Astrocyte of the hippocampus (primary cell): ENCODE data around the gene PLEK2.

Source experiments
- DNase-seq: peaks from one replicate; pipeline ENCODE4 v3.0.0; 2011; ENCODE audit warnings: low read depth, low spot score

The PLEK2 gene

DNA sequence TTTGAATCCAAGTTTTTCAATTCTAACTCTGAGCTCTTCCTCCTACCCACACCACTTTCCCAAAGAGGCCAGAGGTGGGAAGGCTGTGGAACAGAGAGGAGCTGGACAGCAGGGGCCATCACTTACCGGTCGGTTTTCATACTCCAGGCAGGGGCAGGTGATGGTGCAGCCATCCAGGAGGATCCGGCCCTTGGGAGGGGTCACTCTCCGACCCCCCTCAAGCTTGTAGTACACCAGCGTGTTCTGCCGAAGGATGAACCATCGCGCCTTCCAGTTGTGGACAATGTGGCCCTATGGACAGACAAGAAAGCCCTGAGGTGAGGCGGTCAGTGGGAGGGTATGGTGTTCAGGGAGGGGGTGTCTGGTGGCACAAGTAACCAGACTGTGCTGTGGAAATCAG is 14.4 kb downstream of the PLEK2 start:
- DNase-seq = no peak

DNA sequence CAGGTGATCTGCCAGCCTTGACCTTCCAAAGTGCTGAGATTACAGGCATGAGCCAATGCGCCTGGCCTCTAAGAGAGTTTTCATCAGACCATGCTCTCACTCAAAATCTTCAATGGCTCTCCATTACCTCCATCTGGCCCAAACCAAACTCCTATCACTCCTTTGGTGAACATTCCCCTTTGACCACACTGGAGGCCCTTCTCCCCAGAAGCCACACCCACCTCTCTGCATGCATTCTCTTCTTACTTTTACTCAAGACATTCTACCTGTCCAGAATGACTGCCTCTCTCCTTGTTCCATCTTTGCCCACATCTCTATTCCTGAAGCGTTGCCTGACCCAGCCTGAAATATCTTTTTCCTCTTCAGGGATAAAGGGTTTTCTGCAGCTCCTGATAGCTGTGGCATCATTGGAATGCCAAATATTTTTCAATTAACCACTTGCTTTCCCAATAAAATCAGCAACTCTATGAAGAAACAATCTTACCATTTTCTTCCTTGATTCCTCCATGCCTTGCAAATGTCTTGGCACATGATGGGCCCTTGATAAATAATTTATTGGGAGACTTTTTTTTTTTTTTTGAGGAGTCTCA is 15.5 kb downstream of the PLEK2 start:
- peak; percentile 62 for DNase-seq

DNA sequence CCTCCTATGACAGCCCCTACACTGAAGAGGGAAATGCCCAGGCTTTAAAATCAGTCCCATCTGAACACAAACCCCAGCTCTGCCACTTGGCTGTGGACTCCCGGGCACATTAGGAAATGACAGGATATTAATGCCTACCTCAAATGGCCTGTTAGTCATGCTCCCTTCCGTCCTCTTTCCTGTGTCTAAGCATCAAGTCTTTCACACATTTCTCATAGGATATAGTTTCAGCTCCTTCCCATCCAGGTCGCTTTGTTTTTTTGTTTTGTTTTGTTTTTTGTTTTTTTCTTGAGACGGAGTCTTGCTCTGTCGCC is 16.1 kb downstream of the PLEK2 start:
- DNase-seq = no peak

DNA sequence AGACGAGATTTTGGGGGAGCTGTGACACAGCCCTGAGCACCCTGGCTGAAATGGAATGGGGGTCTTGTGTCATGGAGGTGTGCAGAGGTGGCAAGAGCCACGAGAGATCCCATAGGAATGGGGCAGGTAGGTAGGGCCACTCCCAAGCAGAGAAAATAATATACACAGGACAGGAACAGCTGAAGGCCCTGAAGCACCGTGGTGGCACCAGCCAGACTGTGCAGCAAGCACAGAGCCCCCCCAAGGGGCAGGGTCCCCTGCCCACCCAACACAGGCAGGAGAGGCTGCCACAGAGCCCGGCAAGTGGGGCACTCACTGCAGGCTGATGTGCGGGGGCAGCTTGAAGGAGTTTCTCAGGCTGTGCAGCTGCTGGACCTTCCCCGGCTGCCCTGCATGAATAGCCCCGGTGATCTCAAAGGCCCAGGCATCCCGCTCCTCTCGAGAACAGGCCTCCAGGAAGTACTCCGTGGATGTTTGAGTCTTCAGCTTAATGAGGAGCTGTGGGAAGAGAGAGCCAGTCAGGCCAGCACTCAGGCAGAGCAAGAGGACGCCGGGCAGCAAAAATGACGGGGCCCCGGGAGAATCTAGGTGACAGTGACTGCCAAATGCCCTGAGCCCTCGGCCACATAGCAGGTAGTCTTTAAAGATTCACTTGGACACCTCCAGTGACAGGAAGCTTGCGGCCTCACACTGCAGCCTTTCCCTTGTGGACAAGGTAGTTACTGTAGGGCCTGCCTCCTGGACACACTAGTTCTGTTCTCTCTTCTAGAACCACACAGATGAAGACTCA is 16.7 kb downstream of the PLEK2 start:
- DNase-seq = no peak

DNA sequence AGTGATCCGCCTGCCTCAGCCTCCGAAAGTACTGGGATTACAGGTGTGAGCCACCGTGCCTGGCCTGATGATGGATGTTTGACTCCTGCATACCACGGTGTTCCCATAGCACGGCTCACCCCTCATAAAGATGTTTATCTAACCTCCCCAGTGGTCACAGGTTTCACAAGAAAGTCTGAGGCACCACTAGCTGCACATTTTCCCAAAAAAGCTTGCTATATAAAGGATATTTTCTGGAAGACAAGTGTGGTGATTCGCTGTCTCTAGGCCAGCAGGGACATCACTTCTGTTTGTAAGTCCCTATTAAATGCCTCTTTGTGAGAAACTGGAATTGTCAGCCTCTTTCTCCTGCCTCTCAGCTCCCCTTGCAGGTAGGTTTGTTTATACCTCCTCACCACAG is 18.3 kb downstream of the PLEK2 start:
- no peak for DNase-seq

DNA sequence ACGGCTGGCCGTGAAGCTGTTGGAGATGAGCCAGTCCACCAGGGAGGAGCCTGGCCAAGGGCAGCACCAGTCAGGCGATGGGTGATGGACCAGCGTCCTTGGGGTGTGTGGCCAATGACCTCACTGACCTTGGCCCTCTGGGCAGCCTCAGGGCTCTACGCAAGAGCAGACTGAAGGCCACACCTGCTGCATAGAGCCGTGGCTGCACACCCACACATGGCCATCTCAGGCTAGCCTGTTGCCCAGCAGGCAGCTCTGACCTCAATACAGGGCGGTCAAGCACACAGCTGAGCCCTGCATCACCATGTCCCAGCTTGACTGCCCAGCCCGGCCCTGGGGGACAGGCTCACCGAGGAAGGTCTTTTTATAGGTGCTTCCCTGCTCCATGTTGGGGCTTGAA is 19.2 kb downstream of the PLEK2 start:
- no peak for DNase-seq

DNA sequence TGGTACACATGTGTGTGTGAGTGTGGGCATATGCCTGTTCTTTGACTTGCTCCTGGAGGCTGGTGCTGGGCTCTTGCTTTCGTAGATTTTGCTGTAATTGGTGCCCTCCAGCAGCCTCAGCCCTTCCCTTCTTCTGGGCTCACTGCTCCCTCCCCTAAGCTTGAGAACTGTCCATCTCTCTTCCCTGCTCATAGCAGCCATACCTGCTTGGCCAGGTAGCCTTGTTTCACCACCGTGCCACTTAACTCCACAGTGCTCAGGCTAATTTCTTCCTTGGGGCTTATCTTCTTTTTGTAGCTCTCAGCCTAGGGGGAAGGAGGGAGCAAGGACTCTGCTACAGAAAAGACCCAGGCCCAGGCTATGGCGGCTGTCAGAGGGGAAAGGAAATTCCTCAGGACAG is 19.8 kb downstream of the PLEK2 start:
- DNase-seq = no peak

DNA sequence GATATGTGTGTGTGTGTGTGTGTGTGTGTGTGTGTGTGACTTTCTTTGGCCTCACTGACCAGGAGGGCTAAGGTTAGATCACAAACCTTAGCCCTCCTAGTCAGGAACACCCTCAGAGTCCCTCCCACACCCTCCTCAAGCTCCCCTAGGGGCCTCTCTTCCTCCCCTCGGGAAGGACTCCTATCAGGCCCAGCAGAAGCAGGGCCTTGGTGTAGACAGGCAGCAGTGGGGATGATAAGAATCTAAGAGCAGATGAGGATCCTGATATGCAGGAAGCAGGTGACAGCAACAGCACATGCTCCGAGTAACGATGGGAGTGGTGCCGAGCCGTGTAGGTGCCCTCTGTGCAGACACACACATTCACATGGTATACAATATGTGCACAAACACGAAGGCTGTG is 20.7 kb downstream of the PLEK2 start:
- no peak for DNase-seq

DNA sequence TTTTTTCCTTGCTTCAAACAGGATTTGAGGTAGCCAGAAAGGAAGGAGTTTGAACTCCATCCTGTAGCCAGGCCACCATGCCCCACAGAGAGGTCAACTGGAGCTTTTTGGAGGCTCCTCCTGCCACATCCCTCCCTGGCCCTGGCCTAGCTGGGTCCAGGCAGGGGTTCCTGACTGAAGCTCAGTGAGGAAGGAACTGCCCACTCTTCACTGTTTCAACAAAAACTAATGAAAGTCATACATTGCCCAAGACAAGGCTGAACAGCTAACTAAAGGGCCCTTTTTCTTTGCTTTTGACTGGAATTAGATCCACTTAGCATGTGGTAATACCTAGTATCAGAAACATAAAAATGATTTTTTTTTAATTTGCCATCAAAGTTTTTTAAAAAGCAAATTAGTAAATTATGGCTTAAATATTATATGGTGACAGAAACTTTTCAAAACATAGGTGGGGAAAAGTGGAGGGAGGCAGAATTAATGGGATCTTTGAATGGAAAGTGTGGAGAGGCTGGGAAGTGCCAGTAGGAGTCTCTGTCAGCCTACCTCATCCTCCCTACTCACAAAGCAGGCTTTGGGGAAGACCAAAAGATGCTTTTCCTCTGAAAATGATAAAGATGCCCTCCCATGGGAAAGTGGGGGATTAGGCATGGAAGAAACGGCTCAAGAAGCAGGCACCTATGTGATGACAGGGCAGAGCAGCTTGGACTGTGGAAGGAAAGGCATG is 22.0 kb downstream of the PLEK2 start:
- no peak for DNase-seq

DNA sequence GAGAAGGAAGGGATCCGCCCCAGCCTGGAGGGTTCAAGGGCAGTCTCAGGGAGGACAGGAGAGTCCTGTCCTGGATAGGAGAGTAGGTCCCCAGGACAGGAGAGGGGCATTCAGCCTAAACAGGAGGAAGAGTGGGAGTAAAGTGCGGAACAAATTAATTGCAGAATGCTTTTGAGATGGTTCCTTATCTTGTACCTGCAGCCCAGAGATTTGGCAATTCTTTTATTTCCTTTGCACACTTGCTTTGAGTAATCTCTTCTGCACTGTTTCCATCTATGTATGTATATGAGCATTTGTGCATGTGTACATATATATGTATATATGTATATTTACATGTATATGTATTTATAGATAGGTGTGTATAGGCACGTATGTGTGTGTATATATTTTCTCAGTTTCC is 22.7 kb downstream of the PLEK2 start:
- no peak for DNase-seq

DNA sequence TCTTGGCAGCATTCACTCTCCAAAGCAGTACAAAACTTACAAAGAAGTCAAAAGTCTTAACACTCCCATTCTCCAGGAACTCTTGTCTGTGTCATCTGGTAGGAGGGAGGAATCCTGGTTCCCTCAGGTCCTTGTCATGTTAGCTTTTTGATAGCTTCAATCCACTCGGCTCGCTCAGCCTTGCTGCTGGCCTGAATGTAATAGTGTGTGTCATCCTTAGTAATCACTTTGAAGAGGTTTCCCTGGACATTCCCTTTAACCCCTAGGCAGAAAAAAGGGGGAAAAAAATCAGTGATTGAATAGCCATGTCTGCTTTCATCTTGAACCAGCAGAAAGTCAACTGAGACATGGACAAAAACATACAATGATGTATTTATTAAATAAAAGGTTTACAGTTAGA is 24.8 kb downstream of the PLEK2 start:
- DNase-seq = no peak

DNA sequence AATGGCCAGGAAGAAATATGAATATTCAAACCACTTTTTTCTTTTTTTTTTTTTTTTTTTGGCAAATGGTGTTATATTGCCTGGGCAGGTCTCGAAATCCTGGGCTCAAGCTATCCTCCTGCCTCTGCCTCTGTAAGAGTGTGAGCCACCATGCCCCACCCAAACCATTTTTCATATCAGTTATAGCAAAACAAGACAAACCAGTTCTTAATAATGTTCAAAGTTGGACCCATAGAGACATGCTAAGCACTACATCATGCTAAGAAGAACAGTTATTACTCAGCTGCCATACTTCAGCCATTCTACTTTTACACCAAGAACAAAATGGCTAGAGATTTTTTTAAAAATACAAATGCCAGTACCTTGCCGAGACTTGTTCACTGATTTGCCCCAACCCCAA is 26.3 kb downstream of the PLEK2 start:
- DNase-seq = no peak

DNA sequence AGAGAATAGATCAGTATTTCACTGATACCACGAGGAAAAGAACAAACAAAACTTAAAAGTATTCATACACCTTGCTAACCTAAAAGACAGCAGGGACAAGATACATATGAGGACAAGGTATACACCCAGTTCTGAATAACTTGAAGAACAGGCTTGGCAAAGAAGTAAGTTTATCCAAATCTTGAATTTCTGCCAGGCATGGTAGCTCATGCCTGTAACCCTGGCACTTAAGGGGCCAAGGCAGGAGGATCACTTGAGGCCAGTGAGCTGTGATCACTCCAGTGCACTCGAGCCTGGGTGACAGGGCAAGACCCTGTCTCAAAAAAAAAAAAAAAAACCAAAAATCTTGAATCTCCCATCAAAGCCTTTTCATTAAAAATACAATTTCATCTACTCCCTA is 26.8 kb downstream of the PLEK2 start:
- DNase-seq = no peak

DNA sequence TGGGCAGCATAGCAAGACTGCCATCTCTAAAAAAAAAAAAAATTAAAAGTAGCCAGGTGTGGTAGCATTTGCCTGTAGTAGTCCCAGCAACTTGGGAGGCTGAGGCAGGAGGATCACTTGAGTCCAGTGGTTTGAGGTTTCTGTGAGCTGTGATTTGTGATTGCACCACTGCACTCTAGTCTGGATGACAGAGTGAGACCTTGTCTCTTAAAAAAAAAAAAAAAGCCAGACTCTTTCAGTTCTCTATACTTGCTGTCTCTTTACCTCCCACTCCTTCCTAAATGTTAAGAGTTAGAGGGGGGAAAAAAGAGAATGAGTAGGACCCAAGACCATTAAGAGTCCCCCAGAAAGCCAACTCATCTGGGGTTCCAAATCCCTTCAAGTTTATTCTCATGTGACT is 34.0 kb downstream of the PLEK2 start:
- no peak for DNase-seq

DNA sequence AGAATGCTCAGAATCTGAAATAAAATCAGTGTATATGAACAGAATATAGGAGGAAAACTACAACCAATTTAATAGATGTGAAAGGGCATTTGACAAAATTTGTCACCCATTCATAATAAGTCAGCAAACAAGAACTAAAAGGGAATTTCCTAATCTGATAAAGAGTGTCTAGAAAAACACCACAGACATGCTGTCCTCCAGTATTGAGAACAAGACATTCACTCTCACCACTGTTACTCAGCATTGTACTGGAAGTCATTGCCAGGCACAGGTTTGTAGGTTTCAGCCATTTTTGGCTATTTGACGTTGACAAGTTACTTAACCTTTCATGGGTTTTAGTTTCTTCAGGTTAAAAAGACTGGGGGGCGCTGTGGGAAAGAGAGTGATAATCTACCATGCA is 38.6 kb downstream of the PLEK2 start:
- DNase-seq = no peak

DNA sequence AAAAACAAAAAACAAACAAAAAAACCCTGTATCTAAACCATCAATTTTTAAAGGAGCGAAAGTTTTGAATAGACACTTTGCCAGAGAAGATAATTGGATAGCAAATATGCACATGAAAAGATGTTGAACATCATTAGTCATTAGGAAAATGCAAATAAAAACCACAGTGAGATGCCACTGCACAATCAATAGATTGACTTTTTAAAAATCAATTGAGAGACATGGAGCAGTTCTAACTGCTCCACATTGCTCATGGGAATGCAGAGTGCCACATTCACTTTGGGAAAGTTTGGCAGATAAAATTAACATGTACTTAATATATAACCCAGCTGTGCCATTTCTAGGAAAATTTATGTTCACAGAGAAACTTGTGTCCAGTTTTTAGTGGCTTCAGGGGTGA is 39.1 kb downstream of the PLEK2 start:
- no peak for DNase-seq

DNA sequence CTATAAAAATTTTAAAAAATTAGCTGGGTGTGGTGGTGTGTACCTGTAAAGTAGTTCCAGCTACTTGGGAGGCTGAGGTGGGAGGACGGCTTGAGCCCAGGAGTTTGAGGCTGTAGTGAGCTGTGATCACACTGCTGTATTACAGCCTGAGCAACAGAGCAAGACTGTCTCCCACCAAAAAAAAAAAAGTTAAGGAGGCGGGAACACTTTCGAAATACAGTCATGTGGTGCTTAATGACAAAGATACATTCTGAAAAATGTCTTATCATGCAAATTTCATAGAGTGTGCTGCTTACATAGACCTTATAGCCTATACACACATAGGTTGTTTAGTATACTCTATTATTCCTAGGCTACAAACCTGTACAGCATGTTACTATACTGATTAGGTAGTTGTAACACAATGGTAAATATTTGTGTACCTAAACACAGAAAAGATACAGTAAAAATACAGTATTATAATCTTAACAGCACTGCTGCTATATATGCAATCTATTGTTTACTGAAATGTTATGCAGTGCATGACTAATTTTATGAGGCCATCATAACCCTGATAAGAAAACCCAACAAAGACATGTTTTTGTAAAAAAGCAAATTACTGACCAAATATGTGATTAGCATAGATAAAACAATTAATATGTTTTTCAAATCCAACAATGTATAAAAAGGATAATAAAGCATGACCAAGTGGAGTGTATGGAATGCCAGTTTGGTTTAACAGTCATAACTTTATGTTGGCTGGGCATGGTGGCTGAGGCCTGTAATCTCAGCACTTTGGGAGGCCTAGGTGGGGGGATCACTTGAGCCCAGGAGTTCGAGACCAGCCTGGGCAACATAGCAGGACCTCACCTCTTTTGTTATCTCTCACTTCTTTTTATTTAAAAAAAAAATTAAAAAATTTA is 40.5 kb downstream of the PLEK2 start:
- DNase-seq = no peak

DNA sequence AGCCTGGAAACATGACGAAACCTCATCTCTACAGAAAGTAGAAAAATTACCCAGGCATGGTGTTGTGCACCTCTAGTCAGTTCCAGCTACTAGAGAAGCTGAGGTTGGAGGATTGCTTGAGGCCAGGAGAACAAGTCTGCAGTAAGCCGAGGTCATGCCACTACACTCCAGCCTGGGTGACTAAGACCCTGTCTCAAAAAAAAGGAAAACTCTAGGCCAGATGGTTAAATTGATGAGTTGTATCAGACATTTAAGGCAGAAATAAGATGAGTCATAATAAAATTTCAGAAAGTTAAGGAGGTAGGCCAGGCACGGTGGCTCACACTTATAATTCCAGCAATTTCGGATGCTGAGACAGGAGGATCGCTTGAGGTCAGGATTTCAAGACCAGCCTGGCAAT is 41.1 kb downstream of the PLEK2 start:
- no peak for DNase-seq

DNA sequence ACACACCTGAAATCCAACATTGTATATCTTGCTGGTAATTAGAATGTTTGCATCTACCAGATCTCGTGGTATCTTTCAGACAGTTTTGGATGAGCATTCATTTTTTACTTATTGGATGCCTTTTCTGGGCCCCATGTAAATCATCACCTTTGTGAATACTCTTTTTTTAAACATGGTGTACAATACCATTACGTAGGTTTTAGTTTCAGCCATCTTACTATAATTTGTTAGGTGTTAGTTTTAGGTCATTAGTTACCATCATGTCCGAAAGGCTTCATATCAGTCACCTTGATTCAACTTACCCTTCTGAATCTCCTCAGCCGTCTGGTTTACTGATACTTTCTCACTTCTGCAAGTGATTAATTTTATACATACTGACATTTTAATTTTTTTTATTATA is 46.5 kb downstream of the PLEK2 start:
- DNase-seq = no peak

DNA sequence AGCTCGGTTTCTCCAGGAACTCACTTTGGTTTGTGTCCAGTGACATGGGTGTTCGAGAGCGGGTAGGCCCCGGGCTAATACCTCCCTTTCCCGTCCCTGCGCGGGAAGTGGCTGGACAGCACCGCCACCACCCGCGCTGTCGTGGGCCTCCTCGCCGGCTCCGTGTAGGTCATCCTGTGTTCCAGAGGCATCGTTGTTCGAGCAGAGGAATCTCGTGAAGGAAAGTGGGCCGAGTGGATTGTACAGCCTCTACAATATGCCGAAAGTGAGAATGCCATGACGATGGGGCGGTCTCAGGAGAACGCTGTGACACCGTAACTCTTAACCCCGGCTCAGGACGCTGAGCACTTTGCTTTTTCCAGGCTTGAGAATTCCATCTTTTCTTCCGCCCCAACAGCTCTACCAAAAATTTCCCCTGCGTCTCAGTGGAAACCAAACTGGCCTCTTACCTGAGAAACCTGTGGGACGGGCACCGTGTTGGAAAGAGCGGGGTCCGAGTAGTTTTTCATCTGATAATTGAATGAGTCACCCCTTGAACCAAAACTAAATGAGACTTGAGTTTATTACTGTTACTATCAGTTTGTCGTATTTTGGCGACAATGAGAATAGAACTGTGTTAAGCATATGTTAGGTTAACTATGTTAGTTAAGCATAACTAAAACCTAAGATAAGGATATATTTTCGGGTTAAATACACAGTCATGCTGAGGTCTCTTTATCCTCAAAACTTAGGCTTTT is 51.3 kb downstream of the PLEK2 start:
- DNase-seq = no peak

DNA sequence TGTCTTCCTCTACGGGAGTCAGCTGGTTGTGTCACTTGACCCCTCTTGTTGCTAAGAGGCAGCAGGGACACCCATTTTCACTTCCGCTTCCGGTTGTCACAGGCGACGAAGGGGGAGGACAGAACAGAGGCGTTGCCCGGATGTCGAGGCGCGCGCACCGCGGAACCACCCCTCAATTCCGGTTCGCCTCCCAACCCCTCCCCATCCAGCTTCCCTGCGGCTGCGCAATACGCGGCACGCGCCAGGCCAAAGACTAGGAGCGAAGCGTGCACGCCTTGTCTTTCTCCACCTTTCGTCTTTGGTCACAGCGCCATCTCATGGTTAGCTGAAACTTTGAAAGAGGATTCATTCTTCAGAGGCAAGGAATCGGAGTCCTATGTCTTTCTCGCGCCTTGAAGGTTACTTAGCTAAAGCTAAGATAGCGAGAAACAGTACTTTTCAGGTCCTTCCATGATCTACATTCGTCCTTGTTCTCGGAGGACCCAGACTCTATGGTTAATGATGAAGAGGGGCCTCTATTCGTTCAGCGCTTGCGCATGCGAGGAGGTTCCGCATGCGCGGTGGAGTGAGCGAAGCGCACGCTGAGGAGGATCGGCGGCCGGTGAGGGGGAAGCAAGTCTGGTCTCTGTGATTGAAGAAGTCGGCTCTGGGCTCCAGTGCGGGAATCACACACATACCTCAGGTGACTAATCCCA is 52.0 kb downstream of the PLEK2 start, which contains the start of the genes ATP6V1D and EIF2S1:
TSS of gene ATP6V1D (minus strand) at position 30 of the 695 bp plus-strand sequence. CDS start 106 bp downstream, outside the sequence.
TSS of gene EIF2S1 (plus strand) at position 554 of the 695 bp plus-strand sequence. CDS start 4,440 bp downstream, outside the sequence.
- DNase-seq = peak; percentile 100
